ENCODE results near the gene SHC3. TPM values are rescaled to one million over a fixed set of nuclear protein-coding genes. Genes with fewer than 3 reads are reported as not detected.

The SHC3 gene
- total RNA-seq, 4 donors from 2014 or later, result 2.2 to 4.0 (median 3.1) TPM

- H3K4me1 ChIP-seq, result no peaks in the 10 kb centered on the region
- no peaks in the 10 kb centered on the region for H3K9me3 ChIP-seq
- intact Hi-C loops (cut with DNase I), result no loop called here
- no peak overlapping the region for H3K4me3 ChIP-seq
- DNase-seq (ENCODE audit: extremely low spot score), result no peak
- no peaks in the 10 kb centered on the region for H3K36me3 ChIP-seq
- TF ChIP-seq POLR2AphosphoS5 (IDR thresholded peaks at IDR 0.05) (no peak), POLR2A (IDR thresholded peaks at IDR 0.05; ENCODE audit: low read depth) (no peak), CTCF (IDR thresholded peaks at IDR 0.05) (no peak), EP300 (IDR thresholded peaks at IDR 0.05) (no peak)
- H3K27ac ChIP-seq (replicated peaks in 1 of 4), result no peak overlapping the region
- H3K27me3 ChIP-seq, result no peaks in the 10 kb centered on the region
Measured at GRCh38 chr9:89165341-89165740, 13.3 kb downstream of the SHC3 start.

- no peak overlapping the region for H3K4me3 ChIP-seq
- peaks cover 0 to 8% (median 0%) of the 10 kb centered on the region in 4 donors for H3K27me3 ChIP-seq
- DNase-seq (ENCODE audit: extremely low spot score), result no peak
- intact Hi-C loops (cut with DNase I), result no loop called here
- 93% methylated on average over 8 of the region's 8 CpGs for WGBS
- no peaks in the 10 kb centered on the region for H3K36me3 ChIP-seq
- no peak overlapping the region for H3K27ac ChIP-seq (replicated peaks in 1 of 4)
- no peak for TF ChIP-seq POLR2AphosphoS5 (IDR thresholded peaks at IDR 0.05)
- no peak for TF ChIP-seq EP300 (IDR thresholded peaks at IDR 0.05)
- TF ChIP-seq CTCF (IDR thresholded peaks at IDR 0.05), result no peak
- TF ChIP-seq POLR2A (IDR thresholded peaks at IDR 0.05; ENCODE audit: low read depth), result no peak
- no peaks in the 10 kb centered on the region for H3K4me1 ChIP-seq
- no peaks in the 10 kb centered on the region for H3K9me3 ChIP-seq
Measured at GRCh38 chr9:89161221-89161620, 17.4 kb downstream of the SHC3 start.

DNA sequence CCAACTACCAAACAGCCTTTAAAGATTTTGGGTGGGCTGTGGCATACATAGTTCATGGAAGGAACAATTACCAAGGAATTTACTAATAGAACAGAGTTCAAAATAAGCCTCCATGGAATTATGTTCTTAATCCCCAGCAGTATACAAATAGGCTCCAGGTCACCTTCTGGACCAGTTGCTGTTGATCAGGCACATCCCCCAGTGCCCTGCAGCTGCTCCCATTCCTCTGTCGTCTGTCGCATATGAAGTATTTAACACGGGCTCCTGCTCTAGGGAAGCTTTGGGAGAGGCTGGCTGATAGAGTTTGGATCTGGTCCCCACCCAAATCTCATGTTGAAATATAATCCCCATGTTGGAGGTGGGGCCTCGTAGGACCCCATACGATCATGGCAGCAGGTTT, 17.8 kb downstream of the SHC3 start:
- peaks cover 0 to 8% (median 0%) of the 10 kb centered on the region in 4 donors for H3K27me3 ChIP-seq
- no peaks in the 10 kb centered on the region for H3K36me3 ChIP-seq
- intact Hi-C loops (cut with DNase I), result no loop called here
- no peaks in the 10 kb centered on the region for H3K4me1 ChIP-seq
- H3K4me3 ChIP-seq, result no peak overlapping the region
- no peak for DNase-seq (ENCODE audit: extremely low spot score)
- no peaks in the 10 kb centered on the region for H3K9me3 ChIP-seq
- WGBS, result 67% methylated on average over 4 of the region's 5 CpGs
- TF ChIP-seq POLR2A (IDR thresholded peaks at IDR 0.05; ENCODE audit: low read depth) (no peak), POLR2AphosphoS5 (IDR thresholded peaks at IDR 0.05) (no peak), EP300 (IDR thresholded peaks at IDR 0.05) (no peak), CTCF (IDR thresholded peaks at IDR 0.05) (no peak)
- H3K27ac ChIP-seq (replicated peaks in 1 of 4), result no peak overlapping the region

DNA sequence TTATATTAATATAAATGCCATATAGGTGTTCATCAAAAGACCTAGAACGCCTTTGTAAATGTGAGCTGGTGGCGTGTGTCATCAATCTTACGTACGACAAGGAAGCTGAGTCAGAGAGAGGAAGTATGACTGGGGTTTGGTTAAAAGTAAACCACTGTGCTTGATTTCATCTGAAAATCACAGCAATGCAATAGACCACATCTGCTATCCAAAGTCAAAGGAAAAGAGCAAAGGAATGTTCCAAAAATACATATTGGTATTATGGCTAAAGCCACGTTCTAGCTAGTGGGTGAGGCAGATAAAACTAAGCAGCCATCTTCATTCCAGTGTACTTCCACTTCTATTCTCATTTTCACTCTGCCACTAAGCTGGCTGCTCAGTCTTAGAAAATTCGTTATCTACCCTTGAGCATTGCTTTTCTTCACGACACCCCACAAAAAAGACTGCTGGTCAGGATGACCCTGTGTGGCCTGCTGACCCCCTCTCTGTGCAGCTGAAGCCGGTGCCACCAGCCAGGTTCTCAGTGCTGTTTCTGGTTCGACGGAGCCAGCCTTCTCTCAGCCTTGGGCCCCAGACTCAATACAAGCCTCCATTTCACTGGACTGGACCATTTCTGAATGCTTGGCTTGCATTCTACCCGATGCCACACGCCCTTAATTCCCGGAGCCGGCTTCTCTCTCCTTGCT, 23.8 kb downstream of the SHC3 start:
- Histone ChIP-seq H3K27ac (replicated peaks in 1 of 4) (no peak overlapping the region), H3K4me3 (no peak overlapping the region), H3K9me3 (peaks cover 0 to 3% (median 0%) of the 10 kb centered on the region in 4 donors), H3K27me3 (peaks cover 0 to 3% (median 0%) of the 10 kb centered on the region in 4 donors), H3K36me3 (no peaks in the 10 kb centered on the region), H3K4me1 (no peaks in the 10 kb centered on the region)
- TF ChIP-seq EP300 (IDR thresholded peaks at IDR 0.05) (no peak), POLR2A (IDR thresholded peaks at IDR 0.05; ENCODE audit: low read depth) (no peak), CTCF (IDR thresholded peaks at IDR 0.05) (no peak), POLR2AphosphoS5 (IDR thresholded peaks at IDR 0.05) (no peak)
- intact Hi-C loops (cut with DNase I), result no loop called here
- 83% methylated on average over 14 of the region's 14 CpGs for WGBS
- no peak for DNase-seq (ENCODE audit: extremely low spot score)

DNA sequence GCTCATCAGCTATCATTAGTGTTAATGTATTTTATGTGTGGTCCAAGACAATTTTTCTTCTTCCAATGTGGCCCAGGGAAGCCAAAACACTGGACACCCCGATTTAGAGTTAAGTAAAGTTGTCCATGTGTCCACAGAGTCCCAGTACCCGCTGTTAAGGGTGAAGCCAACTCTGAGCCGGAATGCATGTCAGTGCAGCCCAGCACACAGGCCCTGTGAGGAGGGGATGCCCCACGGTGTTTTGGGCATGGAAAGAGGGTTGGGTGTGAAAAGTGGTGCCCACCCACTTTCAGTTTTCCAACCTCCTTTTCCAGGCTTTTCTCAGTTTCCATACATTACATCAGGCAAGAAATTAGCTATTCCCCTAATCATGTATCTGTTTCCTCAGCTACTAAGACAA, 24.4 kb downstream of the SHC3 start:
- 84% methylated on average over 4 of the region's 4 CpGs for WGBS
- TF ChIP-seq POLR2AphosphoS5 (IDR thresholded peaks at IDR 0.05) (no peak), POLR2A (IDR thresholded peaks at IDR 0.05; ENCODE audit: low read depth) (no peak), EP300 (IDR thresholded peaks at IDR 0.05) (no peak), CTCF (IDR thresholded peaks at IDR 0.05) (no peak)
- Histone ChIP-seq H3K27ac (replicated peaks in 1 of 4) (no peak overlapping the region), H3K36me3 (no peaks in the 10 kb centered on the region), H3K9me3 (peaks cover 0 to 3% (median 0%) of the 10 kb centered on the region in 4 donors), H3K4me3 (no peak overlapping the region), H3K27me3 (no peaks in the 10 kb centered on the region), H3K4me1 (no peaks in the 10 kb centered on the region)
- DNase-seq (ENCODE audit: extremely low spot score), result no peak
- intact Hi-C loops (cut with DNase I), result no loop called here
